HUES64 (cell line): ENCODE measurements around the gene CLDN15.

Experiments used
- H3K27ac ChIP-seq: 2 replicates; pipeline ENCODE4 v1.7.0; 2013; ENCODE audit warnings: low read depth, low read length, inconsistent platforms
- H3K27me3 ChIP-seq: 2 replicates; pipeline ENCODE4 v1.6.1; 2013; ENCODE audit warnings: mild to moderate bottlenecking, low read length; ENCODE audit not compliant: insufficient read depth
- H3K36me3 ChIP-seq: 2 replicates; pipeline ENCODE4 v1.6.1; 2013; ENCODE audit warnings: mild to moderate bottlenecking, low read length; ENCODE audit not compliant: insufficient read depth
- H3K4me1 ChIP-seq: 2 replicates; pipeline ENCODE4 v1.6.1; 2013; ENCODE audit warnings: mild to moderate bottlenecking, low read length, moderate library complexity; ENCODE audit not compliant: insufficient read depth
- H3K4me3 ChIP-seq: 2 replicates; pipeline ENCODE4 v1.5.1; 2013; ENCODE audit warnings: mild to moderate bottlenecking, low read length, moderate library complexity
- H3K9ac ChIP-seq: 2 replicates; pipeline ENCODE4 v1.6.1; 2013; ENCODE audit warnings: mild to moderate bottlenecking, low read depth, low read length
- H3K9me3 ChIP-seq: 2 replicates; pipeline ENCODE4 v1.6.1; 2013; ENCODE audit warnings: low read depth, low read length; ENCODE audit not compliant: insufficient read depth
- WGBS: fragments of 150-250, 120-280 bp; methylation state at CpG from one replicate; pipeline ENCODE4 v1.1.7; 2013; ENCODE audit warnings: missing lambda C conversion rate; 5-methylcytosine and 5-hydroxymethylcytosine counted together

The CLDN15 gene

DNA sequence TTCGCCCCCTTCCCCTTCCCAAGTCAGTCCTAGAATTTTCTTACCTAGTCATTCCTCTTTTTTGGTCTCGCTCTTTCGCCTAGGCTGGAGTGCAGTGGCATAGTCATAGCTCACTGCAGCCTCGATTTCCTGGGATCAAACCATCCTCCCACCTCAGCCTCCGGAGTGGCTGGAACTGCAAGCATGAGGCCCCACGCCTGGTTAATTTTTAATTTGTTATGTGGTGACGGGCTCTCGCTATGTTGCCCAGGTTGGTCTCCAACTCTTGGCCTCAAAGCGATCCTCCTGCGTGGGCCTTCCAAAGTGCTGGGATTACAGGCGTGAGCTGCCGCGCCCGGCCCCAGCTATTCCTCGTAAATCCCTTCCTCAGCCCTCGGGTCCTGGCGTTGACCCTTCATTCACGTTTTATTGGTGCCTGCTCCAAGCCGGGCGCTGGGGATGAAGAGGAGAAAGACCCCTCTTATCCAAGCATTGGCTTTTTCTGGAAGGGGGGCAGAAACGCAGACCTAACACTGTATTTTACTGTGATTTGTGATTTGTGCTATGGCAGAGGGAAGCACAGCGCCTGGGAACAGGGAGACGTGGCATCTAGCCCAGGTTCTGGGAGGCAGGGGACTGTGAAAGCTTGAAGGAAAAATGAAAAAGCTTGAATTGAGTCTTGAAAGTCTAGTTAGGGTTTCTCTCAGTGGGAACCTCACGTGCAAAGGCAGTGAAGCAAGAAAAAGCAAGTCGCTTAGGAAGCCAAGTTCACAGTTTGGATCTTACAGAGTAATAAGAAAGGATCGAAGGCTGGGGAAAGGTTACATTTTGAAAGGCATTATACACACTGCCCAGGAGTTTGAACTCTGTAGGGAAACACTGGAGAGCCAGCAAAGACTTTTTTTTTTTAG lies 19.1 kb downstream of the CLDN15 start:
- 13% methylated on average over 25 of the region's 26 CpGs for WGBS
- H3K27ac ChIP-seq: peak overlapping the region; percentile 29; the same call in 1 of the 2 replicates

DNA sequence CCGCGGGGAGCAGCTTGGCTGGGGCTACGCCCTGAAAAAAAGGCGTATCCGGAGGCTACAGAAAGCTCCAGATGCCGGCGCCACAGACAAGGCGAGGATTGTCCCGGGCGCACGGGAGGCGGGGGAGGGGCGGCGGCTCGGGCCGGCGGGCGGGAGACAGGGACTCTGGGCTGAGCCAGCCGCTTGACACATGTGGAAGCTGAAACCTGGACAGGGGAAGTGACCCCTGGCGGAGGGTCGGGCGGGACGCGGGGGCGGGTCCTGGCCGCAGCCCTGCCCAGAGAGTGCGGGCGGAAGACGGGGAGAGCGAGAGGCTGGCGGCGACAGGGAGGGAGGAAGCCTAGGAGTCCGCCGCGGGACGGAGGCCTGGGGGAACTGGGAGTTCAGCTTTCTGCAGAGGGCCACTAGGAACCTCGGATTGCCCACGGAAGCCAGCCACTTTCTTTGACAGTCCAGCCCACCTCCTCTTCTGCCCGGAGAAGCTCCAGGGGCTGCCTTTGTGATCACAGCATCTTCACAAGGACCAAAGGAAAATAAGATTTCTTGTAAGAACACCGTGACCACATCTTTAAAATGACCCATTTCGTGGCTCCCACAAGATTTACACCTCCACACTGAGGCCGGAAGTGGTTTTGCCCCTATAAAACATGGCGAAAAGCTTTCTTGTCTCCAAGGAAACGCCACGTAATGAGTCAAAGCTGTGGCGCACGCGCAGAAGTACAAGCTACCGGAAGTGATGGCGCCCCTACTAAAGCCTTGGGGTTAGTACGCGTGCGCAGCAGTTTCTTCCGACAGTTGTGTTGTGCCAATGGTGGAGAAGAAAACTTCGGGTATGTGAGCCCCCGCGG lies 20.0 kb downstream of the CLDN15 start, which contains the start of the genes PLOD3 and ZNHIT1:
Gene PLOD3 (minus strand): TSS at position 194 of the 848 bp plus-strand sequence. CDS start 307 bp downstream, outside the sequence.
Gene ZNHIT1 (plus strand): TSS at position 778 of the 848 bp plus-strand sequence. CDS start 31 bp downstream, at position 809.
- Histone ChIP-seq H3K27ac (peak within 1 kb of the TSS; percentile 96), H3K27me3 (no peaks in the 10 kb centered on the region), H3K4me1 (peaks cover 5% of the 10 kb centered on the region; the same call in 1 of the 2 replicates), H3K9ac (peak within 1 kb of the TSS; percentile 69), H3K4me3 (peak within 1 kb of the TSS; percentile 80), H3K9me3 (no peaks in the 10 kb centered on the region), H3K36me3 (peaks cover 12% of the 10 kb centered on the region)
- WGBS: under 1% methylated on average over 57 of the region's 57 CpGs

More for the DNA sequence above, 19.1 kb downstream of the CLDN15 start:
- H3K4me1 ChIP-seq: peaks cover 5% of the 10 kb centered on the region; the same call in 1 of the 2 replicates
- H3K9ac ChIP-seq: peak overlapping the region; percentile 60
- H3K36me3 ChIP-seq: peaks cover 12% of the 10 kb centered on the region
- H3K4me3 ChIP-seq: peak overlapping the region; percentile 80
- H3K9me3 ChIP-seq: no peaks in the 10 kb centered on the region
- no peaks in the 10 kb centered on the region for H3K27me3 ChIP-seq

DNA sequence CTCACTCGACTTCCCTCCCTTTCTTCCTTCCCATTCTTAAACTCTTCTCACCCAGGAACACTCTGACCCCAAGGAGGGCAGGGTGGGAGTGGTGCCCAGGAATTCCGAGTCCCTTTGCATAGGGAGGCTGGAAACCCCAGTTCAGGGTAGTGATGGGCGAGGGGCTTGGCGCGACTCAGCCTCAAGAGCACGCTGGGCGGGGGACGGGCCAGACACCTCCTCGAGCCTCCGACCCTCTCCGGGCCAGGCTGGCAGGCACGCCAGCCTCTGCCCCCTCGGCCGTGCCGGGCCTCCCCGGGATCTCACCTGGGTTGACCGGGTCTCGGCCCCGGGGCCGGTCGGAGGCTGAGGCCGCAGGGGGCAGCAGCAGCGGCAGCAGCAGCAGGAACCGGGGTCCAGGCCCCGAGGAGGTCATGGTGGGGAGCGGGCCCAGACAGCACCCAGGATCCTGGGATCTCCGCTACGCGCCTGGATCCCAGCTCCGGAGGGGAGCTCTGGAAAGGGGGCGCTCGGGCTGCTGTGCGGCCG lies 20.7 kb downstream of the CLDN15 start:
- WGBS: under 1% methylated on average over 34 of the region's 34 CpGs
- Histone ChIP-seq H3K36me3 (peaks cover 14% of the 10 kb centered on the region), H3K9ac (peak overlapping the region; percentile 68), H3K27ac (peak overlapping the region; percentile 96; the same call in 1 of the 2 replicates), H3K27me3 (no peaks in the 10 kb centered on the region), H3K9me3 (no peaks in the 10 kb centered on the region), H3K4me1 (peaks cover 5% of the 10 kb centered on the region; the same call in 1 of the 2 replicates), H3K4me3 (peak overlapping the region; percentile 80)

DNA sequence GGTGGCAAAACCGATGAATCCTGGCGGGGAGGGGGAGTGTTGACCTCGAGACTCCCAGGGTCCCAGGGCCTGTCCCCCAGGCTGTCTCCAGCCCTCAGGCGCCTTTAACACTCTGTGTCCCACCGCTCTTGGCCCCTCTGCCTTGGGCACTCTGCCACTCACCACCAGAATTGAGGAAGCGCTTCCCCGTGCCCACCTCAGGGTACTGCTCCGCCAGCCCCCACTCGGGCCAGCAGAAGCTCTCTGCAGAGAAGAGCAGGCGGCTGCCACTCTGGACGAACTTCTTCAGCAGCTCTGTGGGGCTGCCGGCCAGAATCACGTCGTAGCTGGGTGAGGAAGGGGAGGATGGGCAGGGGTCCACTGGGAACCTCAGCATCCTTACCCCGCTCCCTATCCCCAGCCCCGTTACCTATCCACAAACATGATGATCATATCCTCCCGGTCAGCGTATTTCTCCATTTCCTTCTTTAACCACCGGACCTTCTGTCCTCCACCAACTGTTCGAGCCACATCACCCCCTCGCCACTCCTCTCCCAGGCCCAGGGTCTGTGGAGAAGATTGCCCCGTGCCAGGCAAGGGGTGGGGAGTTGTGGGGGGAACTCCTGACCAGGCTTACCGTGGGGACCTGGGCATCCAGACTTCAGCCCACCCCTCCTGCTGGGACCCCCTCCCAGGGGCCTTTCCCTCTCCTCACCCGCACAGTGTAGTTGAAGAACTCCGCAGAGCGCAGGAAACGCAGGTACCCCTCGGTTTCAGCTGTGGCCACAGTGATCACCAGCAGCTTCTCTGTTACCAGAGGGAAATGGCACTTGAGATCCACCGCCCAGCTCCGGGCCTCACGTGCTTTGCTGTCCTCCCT lies 21.4 kb downstream of the CLDN15 start:
- Histone ChIP-seq H3K27me3 (no peaks in the 10 kb centered on the region), H3K9me3 (no peaks in the 10 kb centered on the region), H3K9ac (peak overlapping the region; percentile 68; the same call in 1 of the 2 replicates), H3K36me3 (peaks cover 21% of the 10 kb centered on the region), H3K27ac (no peak overlapping the region), H3K4me3 (peak overlapping the region; percentile 80), H3K4me1 (peaks cover 5% of the 10 kb centered on the region; the same call in 1 of the 2 replicates)
- 71% methylated on average over 30 of the region's 31 CpGs for WGBS

DNA sequence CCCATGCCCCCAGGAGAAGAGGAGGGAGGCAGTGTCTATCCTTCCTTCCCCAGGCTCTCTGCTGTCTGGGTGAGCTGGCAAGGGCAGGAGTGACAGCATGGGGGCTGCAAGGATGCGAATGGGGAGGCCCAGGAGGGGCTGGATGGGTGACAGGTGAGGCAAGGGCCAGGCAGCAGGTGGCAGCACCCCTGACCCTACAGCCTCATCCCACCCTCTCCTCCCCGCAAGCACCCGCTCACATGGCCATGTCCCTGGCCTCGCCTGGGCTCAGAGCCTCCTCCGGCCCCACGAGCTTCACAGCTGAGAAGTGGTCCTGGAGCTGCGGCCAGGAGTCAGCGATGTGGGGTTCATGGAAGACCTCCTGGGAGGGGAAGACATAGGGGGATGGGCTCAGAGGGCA lies 25.6 kb downstream of the CLDN15 start:
- Histone ChIP-seq H3K36me3 (peaks cover 37% of the 10 kb centered on the region), H3K9ac (no peak overlapping the region), H3K4me1 (peaks cover 5% of the 10 kb centered on the region; the same call in 1 of the 2 replicates), H3K27ac (no peak overlapping the region), H3K9me3 (no peaks in the 10 kb centered on the region), H3K27me3 (no peaks in the 10 kb centered on the region), H3K4me3 (no peak overlapping the region)
- 97% methylated on average over 7 of the region's 8 CpGs for WGBS

DNA sequence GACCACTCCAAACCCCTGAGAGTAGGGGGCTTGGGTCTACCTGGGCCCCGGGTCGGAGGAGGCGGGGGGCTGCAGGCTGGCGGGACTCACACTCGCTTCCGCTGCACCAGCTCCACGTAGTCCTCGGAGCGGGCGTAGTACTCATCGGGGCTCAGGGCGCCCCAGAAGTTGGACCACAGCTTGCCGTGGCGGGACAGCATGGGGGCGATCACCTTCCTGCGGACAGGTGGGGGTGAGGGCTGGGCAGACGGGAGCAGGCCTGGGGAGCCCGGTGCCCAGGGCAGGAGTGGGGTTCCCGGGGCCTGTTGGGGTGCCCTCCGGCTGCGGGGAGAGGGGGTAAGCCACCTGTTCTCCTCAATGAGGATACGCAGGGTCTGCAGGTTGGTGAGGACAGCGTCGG lies 26.1 kb downstream of the CLDN15 start:
- H3K27me3 ChIP-seq: no peaks in the 10 kb centered on the region
- peaks cover 39% of the 10 kb centered on the region for H3K36me3 ChIP-seq
- 96% methylated on average over 24 of the region's 24 CpGs for WGBS
- H3K4me3 ChIP-seq: no peak overlapping the region
- H3K4me1 ChIP-seq: peaks cover 3% of the 10 kb centered on the region; the same call in 1 of the 2 replicates
- H3K9ac ChIP-seq: no peak overlapping the region
- no peak overlapping the region for H3K27ac ChIP-seq
- H3K9me3 ChIP-seq: no peaks in the 10 kb centered on the region

DNA sequence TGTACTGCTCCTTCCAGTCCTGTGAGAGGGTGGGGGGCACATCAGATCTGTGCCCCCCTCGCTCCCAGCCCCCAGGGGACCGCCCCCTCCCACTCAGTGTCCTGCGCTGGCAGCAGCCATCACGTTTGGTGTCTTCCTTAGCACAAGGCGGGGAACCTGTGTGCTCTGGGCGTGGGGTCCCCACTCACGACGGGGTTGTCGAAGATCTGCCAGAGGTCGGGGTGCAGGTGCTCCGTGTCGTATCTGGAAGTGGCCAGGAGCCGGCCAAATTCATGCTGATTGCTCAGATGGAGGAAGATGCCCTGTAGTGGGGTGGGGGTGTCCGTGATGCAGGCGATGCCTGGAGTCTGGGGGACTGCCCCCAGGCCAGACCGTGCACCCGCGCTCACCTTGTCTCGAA lies 27.5 kb downstream of the CLDN15 start:
- WGBS: 93% methylated on average over 19 of the region's 19 CpGs

DNA sequence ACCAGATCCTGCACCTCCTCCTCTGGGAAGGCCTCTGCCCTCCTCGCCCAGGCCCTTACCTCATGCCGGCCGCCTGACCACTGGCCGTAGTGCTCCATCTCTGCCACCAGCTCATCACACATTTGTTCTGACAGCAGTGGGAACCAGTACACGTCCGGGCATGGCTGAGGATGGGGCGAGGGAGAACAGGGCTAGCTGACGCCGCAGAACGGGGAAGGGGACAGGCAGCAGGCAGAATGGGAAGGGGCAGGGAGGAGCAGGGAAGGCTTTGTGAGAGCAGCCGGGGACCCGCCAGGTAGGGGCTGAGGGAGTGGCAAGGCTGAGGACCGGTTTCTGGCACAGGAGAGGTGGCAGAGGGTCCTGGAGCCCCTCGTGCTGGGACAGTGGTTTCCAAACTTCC lies 28.8 kb downstream of the CLDN15 start:
- no peak overlapping the region for H3K4me3 ChIP-seq
- H3K27me3 ChIP-seq: no peaks in the 10 kb centered on the region
- peaks cover 34% of the 10 kb centered on the region for H3K36me3 ChIP-seq
- H3K4me1 ChIP-seq: no peaks in the 10 kb centered on the region
- no peak overlapping the region for H3K9ac ChIP-seq
- H3K27ac ChIP-seq: no peak overlapping the region
- H3K9me3 ChIP-seq: no peaks in the 10 kb centered on the region
- whole genome bisulfite sequencing: 96% methylated on average over 14 of the region's 14 CpGs

More for the DNA sequence above, 27.5 kb downstream of the CLDN15 start:
- Histone ChIP-seq H3K27me3 (no peaks in the 10 kb centered on the region), H3K36me3 (peaks cover 39% of the 10 kb centered on the region), H3K27ac (no peak overlapping the region), H3K9ac (no peak overlapping the region), H3K4me1 (no peaks in the 10 kb centered on the region), H3K4me3 (no peak overlapping the region), H3K9me3 (no peaks in the 10 kb centered on the region)

DNA sequence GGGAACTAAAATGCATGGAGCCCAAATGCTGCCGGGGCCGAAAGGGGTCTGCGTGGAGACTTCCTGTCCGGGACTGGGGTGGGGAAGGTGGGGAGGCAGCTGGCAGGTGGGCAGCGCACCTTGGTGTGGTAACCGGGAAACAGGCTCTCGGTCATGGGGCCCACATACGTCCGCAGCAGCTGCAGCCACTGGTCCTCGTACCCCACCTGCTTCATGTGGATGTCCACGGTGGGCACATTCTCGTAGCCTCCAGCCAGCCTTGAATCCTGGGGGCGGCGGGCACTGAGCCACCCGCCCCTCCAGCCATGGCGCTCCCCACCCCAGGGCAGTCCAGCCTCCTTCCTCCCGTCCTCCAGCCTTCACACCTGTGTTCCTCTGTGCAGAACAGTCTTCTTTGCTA lies 30.1 kb downstream of the CLDN15 start:
- no peak overlapping the region for H3K4me3 ChIP-seq
- H3K9ac ChIP-seq: no peak overlapping the region
- H3K36me3 ChIP-seq: peaks cover 31% of the 10 kb centered on the region
- no peaks in the 10 kb centered on the region for H3K9me3 ChIP-seq
- no peaks in the 10 kb centered on the region for H3K4me1 ChIP-seq
- 92% methylated on average over 17 of the region's 17 CpGs for WGBS
- H3K27ac ChIP-seq: no peak overlapping the region
- H3K27me3 ChIP-seq: peaks cover 5% of the 10 kb centered on the region

DNA sequence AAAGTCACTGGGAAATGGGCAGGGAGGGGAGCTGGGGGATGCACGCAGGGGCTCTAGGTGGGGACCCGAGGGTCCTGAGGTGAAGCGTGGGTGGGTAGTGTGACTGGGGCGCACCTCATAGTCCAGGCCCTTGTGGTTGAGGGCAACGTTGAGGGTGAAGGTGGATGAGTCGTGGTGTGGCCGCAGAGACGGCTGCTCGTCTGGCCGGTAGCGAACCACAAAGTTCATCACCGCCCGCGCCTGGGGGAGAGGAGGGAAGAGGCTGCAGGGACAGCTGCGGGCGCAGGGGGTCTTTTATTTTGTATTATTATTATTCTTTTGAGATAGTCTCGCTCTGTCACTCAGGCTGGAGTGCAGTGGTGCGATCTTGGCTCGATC lies 30.9 kb downstream of the CLDN15 start:
- Histone ChIP-seq H3K4me3 (no peak overlapping the region), H3K36me3 (peaks cover 26% of the 10 kb centered on the region), H3K27me3 (peaks cover 14% of the 10 kb centered on the region), H3K9me3 (no peaks in the 10 kb centered on the region), H3K4me1 (no peaks in the 10 kb centered on the region), H3K9ac (no peak overlapping the region), H3K27ac (no peak overlapping the region)
- WGBS: 94% methylated on average over 18 of the region's 19 CpGs
